Hematopoietic multipotent progenitor cell treated with erythropoietin and hydrocortisone succinate and interleukin-3 and kit ligand, for 8 days (in vitro differentiated cells): ENCODE measurements around the gene SOSTDC1.
"Not testable (repeated sequence)": the region's sequence is repeated elsewhere in the genome, so short reads cannot be mapped to it uniquely, and the experiment has no call there.

Experiments
- DNase-seq: peaks from one replicate; pipeline ENCODE4 v3.0.0-alpha.2; 2015

SOSTDC1 gene

DNA sequence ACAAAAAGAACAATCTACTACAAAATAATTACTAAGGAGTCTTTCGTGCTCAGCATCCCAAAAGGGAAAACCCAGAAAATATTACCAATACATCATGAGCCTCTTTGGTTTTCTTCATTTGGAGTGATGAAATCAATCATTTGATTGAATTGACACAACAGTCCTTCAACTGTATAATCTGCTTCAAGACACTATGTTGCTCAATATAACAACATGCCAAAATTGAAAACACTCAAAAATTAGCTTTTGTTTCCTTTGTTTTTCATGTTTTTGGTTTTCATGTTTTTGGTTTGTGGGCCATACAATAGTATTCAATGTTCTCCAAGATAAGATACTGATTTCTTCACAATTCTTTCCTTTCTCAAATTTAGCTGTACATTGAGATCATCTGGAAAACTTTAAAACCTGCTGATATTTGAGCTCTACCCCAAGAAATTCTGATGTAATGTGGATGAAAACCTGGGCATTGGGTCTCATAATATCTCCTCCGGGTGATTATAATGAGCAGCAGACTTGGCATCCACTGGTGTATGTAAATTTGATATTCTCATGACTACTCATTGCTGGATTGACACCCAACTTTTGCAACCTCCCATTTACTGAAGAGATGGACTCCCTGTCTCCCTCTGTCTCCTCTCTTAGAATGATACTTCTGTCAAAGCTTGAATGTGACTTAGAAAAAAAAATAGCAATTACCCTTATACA, 4.6 kb downstream of the SOSTDC1 start:
- DNase-seq: no peak

- DNase-seq: not testable (repeated sequence)
These were observed 9.2 kb downstream of the SOSTDC1 start for GRCh38 chr7:16456303-16456702.

GRCh38 chr7:16455591-16455990, 9.9 kb downstream of the SOSTDC1 start:
- no peak for DNase-seq

- no peak for DNase-seq
These were observed 15.2 kb downstream of the SOSTDC1 start for GRCh38 chr7:16450366-16450765.

DNA sequence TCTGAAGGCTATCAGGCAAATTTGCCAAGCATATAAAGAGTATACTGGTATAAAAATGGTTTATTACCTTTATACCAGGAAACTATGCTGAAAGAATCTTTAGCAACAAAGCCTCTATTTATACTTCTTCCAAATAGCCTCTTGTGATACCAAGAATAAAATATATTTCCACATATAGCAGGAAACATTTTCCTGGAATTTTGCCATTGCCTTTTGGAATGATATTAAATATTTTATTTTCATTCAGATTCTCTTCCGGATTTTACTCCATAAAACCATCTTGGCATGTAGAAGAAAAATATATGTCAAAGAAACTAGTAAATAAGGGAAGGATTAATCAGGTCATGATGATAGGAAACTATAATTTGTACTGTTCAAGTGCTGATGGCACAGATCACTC, 17.7 kb downstream of the SOSTDC1 start:
- no peak for DNase-seq

GRCh38 chr7:16446508-16446907, 19.0 kb downstream of the SOSTDC1 start:
- DNase-seq: no peak

DNA sequence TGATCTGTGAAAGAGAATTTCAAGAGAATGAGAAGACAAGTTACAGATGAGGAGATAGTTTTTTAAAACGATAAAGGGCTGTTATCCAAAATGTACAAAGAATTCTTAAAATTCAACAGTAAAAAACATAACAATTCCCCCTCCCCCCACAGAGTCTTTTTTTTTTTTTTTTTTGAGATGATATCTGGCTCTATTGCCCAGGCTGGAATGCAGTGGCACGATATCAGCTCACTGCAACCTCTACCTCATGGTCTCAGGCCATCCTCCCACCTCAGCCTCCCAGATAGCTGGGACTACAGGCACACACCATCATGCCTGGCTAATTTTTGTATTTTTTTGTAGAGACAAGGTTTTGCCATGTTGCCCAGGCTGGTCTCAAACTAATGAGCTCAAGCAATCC, 21.7 kb downstream of the SOSTDC1 start:
- DNase-seq: not testable (repeated sequence)

- DNase-seq: no peak
These were observed 26.6 kb downstream of the SOSTDC1 start for GRCh38 chr7:16438988-16439387.

GRCh38 chr7:16436306-16436705, 29.2 kb downstream of the SOSTDC1 start:
- DNase-seq: no peak

DNA sequence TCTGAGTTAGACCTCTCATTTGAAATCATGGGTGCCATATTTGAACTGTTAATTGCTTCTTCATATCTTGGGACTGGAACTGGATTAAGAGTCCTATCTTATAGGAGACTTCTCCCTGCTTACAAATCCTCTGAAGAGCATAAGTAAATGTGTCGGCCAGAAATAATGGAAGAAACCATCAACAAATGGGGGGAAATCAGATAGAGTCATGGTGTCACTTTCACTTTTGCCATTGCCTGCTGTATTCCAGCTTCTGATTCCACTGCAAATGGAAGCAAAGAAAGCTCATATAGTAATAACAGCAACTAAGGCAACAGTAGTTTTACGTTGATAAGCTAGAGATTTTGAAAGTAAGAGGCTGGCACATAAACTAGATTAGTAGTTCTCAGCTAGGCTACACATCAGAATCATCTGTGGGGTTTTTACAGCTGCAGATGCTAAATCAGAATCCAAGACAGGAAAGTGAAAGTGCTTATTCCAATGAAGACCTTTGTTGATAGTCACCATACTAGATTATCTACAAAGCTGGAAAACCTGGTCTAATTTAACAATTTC, 31.9 kb downstream of the SOSTDC1 start:
- DNase-seq: no peak

DNA sequence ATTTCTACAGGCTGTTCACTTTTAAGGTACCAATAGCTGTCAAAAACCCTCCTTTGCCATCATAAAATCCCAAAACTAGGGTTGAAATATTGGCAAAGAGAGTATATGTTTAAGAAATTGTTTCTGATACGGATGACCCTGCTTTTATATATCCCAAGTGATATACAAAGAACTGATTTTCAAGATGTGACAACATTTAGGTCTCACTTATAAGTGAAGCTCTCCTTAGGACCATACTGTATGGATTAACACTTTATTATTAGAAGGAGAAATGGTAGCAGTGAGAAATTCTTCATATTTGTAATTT, 33.2 kb downstream of the SOSTDC1 start:
- no peak for DNase-seq

GRCh38 chr7:16431646-16432424, 33.7 kb downstream of the SOSTDC1 start:
- peak; percentile 75 for DNase-seq

DNA sequence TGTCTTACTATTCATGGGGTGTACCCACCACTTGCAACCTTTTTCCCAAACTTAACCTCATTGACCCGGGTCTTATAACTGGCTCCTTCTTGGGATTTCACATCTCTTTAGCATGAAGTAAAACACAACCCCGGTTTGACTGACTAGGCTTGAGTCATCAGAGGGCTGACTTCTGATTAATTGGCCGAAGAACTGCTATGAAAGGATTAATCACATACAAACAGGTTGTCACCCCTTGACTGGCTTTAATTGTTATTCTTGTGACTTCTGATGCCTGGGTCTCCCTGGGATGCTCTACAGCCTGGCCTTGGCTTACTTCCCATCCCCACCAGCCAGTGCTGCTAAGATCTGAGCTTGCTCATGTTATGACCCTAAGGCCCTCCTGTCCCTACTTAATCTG, 35.4 kb downstream of the SOSTDC1 start:
- DNase-seq: no peak

DNA sequence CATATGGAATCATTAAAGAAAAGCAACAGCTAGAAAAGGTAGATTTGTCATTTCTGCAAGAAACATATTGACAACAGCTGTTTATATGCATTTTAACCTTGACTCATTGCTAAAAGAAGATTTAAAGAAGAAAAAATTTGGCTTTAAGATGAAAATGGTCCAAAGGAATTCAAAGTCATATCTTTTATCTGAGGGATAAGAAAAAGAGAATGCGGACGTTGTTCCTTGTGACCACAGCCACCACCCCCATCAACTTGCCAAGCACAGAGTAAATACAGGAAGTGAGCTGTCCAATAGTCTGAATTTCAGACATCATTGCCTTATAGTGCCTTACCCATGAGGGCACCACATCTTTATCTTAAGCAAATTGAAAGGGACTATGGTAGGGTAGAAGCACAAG, 36.9 kb downstream of the SOSTDC1 start:
- no peak for DNase-seq

DNA sequence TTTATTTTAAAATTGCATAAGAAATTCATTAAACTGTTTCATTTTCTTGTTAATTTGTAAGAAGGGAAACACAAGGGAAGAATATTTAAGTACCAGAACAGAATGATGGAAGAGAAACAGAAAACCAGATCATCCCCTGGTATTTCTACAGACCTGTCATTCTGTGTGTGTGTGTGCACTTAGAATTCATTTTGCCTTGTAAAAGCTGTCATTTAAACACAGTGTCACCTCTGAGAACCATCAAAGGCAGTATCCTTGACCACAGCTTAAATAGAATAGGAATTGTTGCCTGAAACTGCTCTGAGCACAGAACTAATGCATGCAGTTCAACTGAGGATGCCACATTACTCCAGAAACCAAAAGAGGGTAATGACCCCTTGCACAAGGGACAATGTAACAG, 37.4 kb downstream of the SOSTDC1 start:
- DNase-seq: no peak

- DNase-seq: no peak
These were observed 41.8 kb downstream of the SOSTDC1 start for GRCh38 chr7:16423761-16424160.

DNA sequence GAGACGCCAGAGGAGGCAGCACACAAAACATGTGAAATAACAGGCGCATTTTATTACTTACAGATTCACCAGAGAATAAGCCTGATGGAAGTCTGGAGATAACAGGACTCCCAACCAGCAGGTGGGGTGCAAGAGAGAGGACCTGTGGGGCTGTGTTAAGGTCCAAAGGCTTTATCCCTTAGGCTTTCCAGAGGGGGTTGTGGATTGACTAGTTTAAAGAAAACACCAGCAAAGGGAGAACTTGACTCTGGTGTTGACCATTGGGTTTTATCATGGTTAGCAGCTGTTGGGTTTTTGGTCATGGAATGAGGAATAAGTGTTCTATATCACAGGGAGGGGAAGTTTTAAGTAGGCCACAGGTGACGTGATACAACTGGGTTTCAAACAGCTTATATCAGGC, 42.6 kb downstream of the SOSTDC1 start:
- DNase-seq: peak; percentile 32

DNA sequence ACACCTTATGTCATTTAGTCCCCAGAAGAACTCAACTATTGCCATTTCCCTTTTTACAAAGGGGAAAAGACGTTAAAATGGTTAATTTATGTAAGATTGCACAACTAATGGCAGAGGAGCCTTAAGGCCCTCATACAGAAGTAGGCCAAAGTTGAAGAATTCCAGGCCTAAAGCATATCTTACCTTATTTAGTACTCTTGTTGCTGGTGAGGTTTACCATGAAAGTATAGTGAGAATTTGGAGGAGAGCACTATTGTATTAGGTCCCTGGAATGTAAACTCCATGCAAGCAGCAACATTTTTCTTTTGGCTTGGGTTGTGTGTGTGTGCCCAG, 43.5 kb downstream of the SOSTDC1 start:
- no peak for DNase-seq

DNA sequence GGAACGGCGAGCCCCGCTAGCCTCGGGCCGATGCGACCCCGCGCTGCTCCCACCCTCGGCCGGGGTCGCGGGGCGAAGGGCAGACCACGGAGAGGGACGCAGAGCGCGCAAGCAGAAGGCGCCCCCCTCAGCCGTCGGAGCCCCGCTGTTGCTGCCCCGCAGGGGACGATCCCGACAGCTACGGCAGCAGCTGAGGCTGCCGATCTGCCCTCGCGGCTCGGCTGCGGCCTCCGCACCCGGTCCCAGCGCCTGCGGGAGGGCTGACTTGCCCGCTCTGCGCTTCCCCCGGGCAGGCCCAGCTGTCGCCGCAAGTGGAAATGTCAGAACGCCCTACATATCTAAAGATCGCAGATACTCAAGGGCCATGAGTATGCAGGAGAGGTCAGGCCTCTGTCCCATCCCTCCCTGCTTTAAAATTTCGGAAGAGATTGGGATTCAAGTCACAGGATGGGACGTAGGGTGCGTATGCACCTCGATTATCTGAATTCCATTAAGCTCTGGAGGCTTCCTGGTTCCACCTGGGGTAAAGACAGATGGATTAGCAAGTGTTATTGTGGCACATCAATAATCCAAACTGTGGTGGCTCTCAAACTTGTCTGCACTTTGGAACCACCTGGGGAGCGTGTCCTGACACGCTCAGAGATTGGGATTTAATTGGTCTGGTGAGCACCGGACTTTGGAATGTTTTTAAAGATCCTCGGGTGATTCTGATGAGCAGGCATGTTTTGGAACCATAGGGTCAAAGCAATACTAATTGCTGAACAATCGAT, 44.0 kb downstream of the SOSTDC1 start, which contains the start of gene CRPPA:
CRPPA (minus strand) TSS at position 206 of the 770 bp plus-strand sequence. CDS start 216 bp downstream, outside the sequence.
- peak; percentile 61 for DNase-seq

DNA sequence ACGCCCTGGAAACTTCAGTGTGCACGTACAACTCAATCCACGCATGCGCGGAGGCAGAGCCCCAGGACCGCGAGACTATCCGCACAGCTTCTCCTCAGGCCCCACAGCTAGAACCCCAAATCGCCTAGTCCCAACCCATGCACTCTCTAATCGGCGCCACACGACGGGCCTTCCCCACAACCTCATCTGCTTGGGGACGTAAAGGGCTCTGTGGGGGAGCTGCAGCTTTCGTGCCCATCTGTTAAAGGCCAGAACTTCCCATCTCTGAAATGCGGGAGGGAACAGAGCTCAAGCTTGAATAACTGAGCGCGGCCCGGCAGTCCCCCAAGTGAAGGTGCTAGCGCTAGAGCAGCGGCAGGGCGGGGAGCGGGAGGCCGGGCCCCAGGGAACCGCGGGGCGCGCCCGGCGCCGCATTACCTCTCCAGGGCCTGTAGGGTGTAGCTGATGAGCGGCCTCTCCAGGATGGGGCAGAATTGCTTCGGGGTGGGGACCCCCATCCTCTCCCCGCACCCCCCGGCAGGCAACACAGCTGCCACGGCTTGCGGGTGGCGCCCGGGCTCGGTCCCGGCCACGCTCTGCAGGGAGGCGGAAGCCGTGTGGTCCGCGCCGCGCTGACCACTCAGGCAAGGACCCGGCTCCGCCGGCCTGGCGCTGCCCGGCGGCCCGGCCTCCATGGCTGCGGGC, 44.7 kb downstream of the SOSTDC1 start:
- peak; percentile 97 for DNase-seq

GRCh38 chr7:16420329-16420648, 45.2 kb downstream of the SOSTDC1 start:
- no peak for DNase-seq

DNA sequence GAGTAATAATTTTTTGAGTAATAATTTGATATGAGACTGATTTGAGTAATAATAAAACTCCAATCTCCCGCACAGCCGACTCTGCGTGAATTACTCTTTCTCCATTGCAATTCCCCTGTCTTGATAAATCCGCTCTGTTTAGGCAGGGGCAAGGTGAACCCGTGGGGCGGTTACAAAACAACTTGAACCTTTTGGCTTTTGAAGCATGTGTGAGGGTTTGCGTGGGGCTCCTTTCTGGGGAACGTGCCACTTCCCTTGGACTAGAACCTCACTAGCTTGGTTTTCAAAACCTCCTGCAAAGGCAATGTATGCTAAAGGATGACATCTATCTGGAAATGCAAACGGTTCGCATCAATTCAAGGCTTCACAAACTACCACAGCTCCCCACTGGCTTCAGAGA, 45.7 kb downstream of the SOSTDC1 start:
- DNase-seq: no peak

- DNase-seq: no peak
These were observed 46.4 kb downstream of the SOSTDC1 start for GRCh38 chr7:16419126-16419525.
